B cell (primary cell): ENCODE data around the gene CTAGE8. TPM values are rescaled to one million over a fixed set of nuclear protein-coding genes. Genes with fewer than 3 reads are reported as not detected.
"Not testable (repeated sequence)": the region's sequence is repeated elsewhere in the genome, so short reads cannot be mapped to it uniquely, and the experiment has no call there.

ENCODE experiments used
- ATAC-seq: fragments of 200-7000 bp; cut with Tn5 transposase; one replicate; pipeline ENCODE4 v1.10.0; 2021; ENCODE audit warnings: low read depth, mild to moderate bottlenecking, moderate number of reproducible peaks, moderate library complexity
- CTCF ChIA-PET: fragments of 350-600 bp; sonication (Branson Sonifier 250); formaldehyde crosslinking; loops from one replicate; lab custom pipeline; 2021; ENCODE audit warnings: antibody characterized with exemption, inconsistent platforms; lab: Charles Lee
- POLR2A ChIA-PET: fragments of 350-600 bp; sonication (Branson Sonifier 250); formaldehyde crosslinking; loops from one replicate; lab custom pipeline; 2021; ENCODE audit warnings: antibody characterized with exemption; lab: Charles Lee
- DNase-seq: peaks from one replicate; pipeline ENCODE4 v3.0.0; 2013
- H2AFZ ChIP-seq: 2 replicates; pipeline ENCODE4 v1.6.1; 2012; ENCODE audit warnings: mild to moderate bottlenecking, low read depth, low read length; ENCODE audit not compliant: insufficient read depth, poor library complexity, severe bottlenecking
- H3K27ac ChIP-seq, 2 donors: 1 replicate in 1 of 2; 2 replicates in 1 of 2; pipeline ENCODE4 v1.5.1; 2012 to 2013; ENCODE audit warnings: low read length in 2 of 2, mild to moderate bottlenecking in 2 of 2, moderate library complexity in 1 of 2
- H3K27me3 ChIP-seq, 4 experiments: fragments of 200-600 bp in 1 of 4; sonication (generic) in 1 of 4; replicated peaks in 1 of 4; 1 replicate in 2 of 4; 2 replicates in 2 of 4; pipeline versions ENCODE4 v1.6.1 to v1.7.0; 2013 to 2016; ENCODE audit warnings: low read length in 3 of 4, mild to moderate bottlenecking in 2 of 4, mixed read lengths in 1 of 4, moderate library complexity in 1 of 4; ENCODE audit not compliant: insufficient read depth in 4 of 4, control insufficient read depth in 3 of 4; ENCODE audit errors: control extremely low read depth in 1 of 4
- H3K36me3 ChIP-seq, 2 experiments: replicated peaks in 1 of 2; 1 replicate in 1 of 2; 2 replicates in 1 of 2; pipeline versions ENCODE4 v1.6.1 to v1.7.1; 2013; ENCODE audit warnings: low read length in 1 of 2; ENCODE audit not compliant: insufficient read depth in 2 of 2, control insufficient read depth in 1 of 2; ENCODE audit errors: control extremely low read depth in 1 of 2, extremely low read depth in 1 of 2
- H3K4me1 ChIP-seq, 2 donors: fragments of 200-600 bp in 1 of 2; sonication (generic) in 1 of 2; 1 replicate in 1 of 2; 2 replicates in 1 of 2; pipeline versions ENCODE4 v1.5.1 to v1.6.1; 2013 to 2017; ENCODE audit warnings: low read length in 2 of 2; ENCODE audit not compliant: control insufficient read depth in 2 of 2, insufficient read depth in 2 of 2
- H3K4me2 ChIP-seq: replicated peaks from 2 replicates; pipeline ENCODE3; 2012; ENCODE audit warnings: mild to moderate bottlenecking, low read depth, low read length; ENCODE audit not compliant: poor library complexity, severe bottlenecking
- H3K4me3 ChIP-seq, 5 experiments: fragments of 200-600 bp in 1 of 5; sonication (generic) in 1 of 5; 1 replicate in 3 of 5; 2 replicates in 2 of 5; pipeline versions ENCODE4 v1.5.1 to v1.7.0; 2011 to 2016; ENCODE audit warnings: low read length in 4 of 5, mild to moderate bottlenecking in 4 of 5, low read depth in 2 of 5, control low read depth in 1 of 5, moderate library complexity in 1 of 5; ENCODE audit not compliant: insufficient read depth in 1 of 5; ENCODE audit errors: control extremely low read depth in 1 of 5, extremely low read depth in 1 of 5
- H3K79me2 ChIP-seq: fragments of 200-600 bp; sonication (generic); one replicate; pipeline ENCODE4 v1.6.0; 2016; ENCODE audit warnings: low read length; ENCODE audit not compliant: control insufficient read depth, insufficient read depth
- H3K9ac ChIP-seq: fragments of 200-600 bp; sonication (generic); 2 replicates; pipeline ENCODE4 v1.6.1; 2017; ENCODE audit warnings: mild to moderate bottlenecking, low read length, moderate library complexity
- H3K9me3 ChIP-seq, 3 donors: one replicate each; pipeline versions ENCODE4 v1.6.1 to v1.7.1; 2013; ENCODE audit warnings: low read length in 2 of 3; ENCODE audit not compliant: control insufficient read depth in 2 of 3, insufficient read depth in 1 of 3; ENCODE audit errors: control extremely low read depth in 1 of 3
- H4K20me1 ChIP-seq: 2 replicates; pipeline ENCODE4 v1.6.0; 2012; ENCODE audit warnings: mild to moderate bottlenecking, low read length; ENCODE audit not compliant: insufficient read depth, control insufficient read depth, poor library complexity, severe bottlenecking
- H3K27ac Mint-ChIP-seq: one replicate; pipeline ENCODE4 v1.8.0; 2021; ENCODE audit warnings: mixed read lengths
- H3K27me3 Mint-ChIP-seq: one replicate; pipeline ENCODE4 v1.8.0; 2021; ENCODE audit warnings: mixed read lengths
- H3K4me1 Mint-ChIP-seq: one replicate; pipeline ENCODE4 v1.8.0; 2021; ENCODE audit warnings: mixed read lengths
- H3K4me3 Mint-ChIP-seq: one replicate; pipeline ENCODE4 v1.8.0; 2021; ENCODE audit warnings: mixed read lengths
- H3K9me3 Mint-ChIP-seq: one replicate; pipeline ENCODE4 v1.8.0; 2022; ENCODE audit warnings: mixed read lengths; ENCODE audit not compliant: insufficient read depth
- WGBS: methylation state at CpG from one replicate; pipeline ENCODE4 v1.1.5; 2013; ENCODE audit warnings: missing lambda C conversion rate; ENCODE audit not compliant: insufficient coverage; 5-methylcytosine and 5-hydroxymethylcytosine counted together
- intact Hi-C: fragments of 100-400 bp; cut with micrococcal nuclease; formaldehyde crosslinking; loops from one replicate; pipeline ENCODE4 v1.10.0; 2022
- polyA plus RNA-seq: library from polyadenylated mRNA; depleted of rRNA; stranded (reverse); fragments of >200 nt; gene quantifications from 2 replicates; pipeline ENCODE4 v1.2.3, GENCODE V29; 2012
- total RNA-seq, 2 donors: library from RNA; stranded (reverse); fragments of 120-200 nt in 1 of 2; gene quantifications; 1 replicate in 1 of 2; 2 replicates in 1 of 2; pipeline versions ENCODE4 v1.2.3 to v1.2.4, GENCODE V29; 2013 to 2022

CTAGE8 gene
- total and polyA plus RNA-seq, 2 donors (not counting 1 experiment from before 2014, with no cell fraction given), result 0.91 to 1.3 TPM

- H3K9me3 ChIP-seq, H3K27ac ChIP-seq, H3K27me3 ChIP-seq, H3K4me3 ChIP-seq, ATAC-seq, H2AFZ ChIP-seq, CTCF ChIA-PET, H3K4me2 ChIP-seq, H3K4me1 Mint-ChIP-seq, H3K27me3 Mint-ChIP-seq, H3K36me3 ChIP-seq, intact Hi-C loops, H3K27ac Mint-ChIP-seq, H4K20me1 ChIP-seq, H3K4me3 Mint-ChIP-seq, H3K9me3 Mint-ChIP-seq, DNase-seq, H3K4me1 ChIP-seq, POLR2A ChIA-PET, H3K9ac ChIP-seq, H3K79me2 ChIP-seq: not testable (repeated sequence)
- no CpG with 5 or more reads among the region's 3 CpGs for WGBS
Observed at GRCh38 chr7:144287171-144287784, 18.2 kb upstream of the CTAGE8 start.

- H3K27me3 ChIP-seq, H3K27ac Mint-ChIP-seq, H3K79me2 ChIP-seq, H3K27me3 Mint-ChIP-seq, H3K4me1 ChIP-seq, H3K9me3 ChIP-seq, H3K4me2 ChIP-seq, DNase-seq, H3K9ac ChIP-seq, ATAC-seq, POLR2A ChIA-PET, H4K20me1 ChIP-seq, H3K9me3 Mint-ChIP-seq, H3K36me3 ChIP-seq, CTCF ChIA-PET, H3K4me1 Mint-ChIP-seq, H3K4me3 ChIP-seq, H2AFZ ChIP-seq, intact Hi-C loops, H3K27ac ChIP-seq, H3K4me3 Mint-ChIP-seq: not testable (repeated sequence)
- no CpG with 5 or more reads among the region's 6 CpGs for WGBS
Observed at GRCh38 chr7:144283716-144284115, 14.6 kb upstream of the CTAGE8 start.

- H3K4me1 Mint-ChIP-seq, result not testable (repeated sequence)
Observed at GRCh38 chr7:144282490-144282889, 13.4 kb upstream of the CTAGE8 start.

DNA sequence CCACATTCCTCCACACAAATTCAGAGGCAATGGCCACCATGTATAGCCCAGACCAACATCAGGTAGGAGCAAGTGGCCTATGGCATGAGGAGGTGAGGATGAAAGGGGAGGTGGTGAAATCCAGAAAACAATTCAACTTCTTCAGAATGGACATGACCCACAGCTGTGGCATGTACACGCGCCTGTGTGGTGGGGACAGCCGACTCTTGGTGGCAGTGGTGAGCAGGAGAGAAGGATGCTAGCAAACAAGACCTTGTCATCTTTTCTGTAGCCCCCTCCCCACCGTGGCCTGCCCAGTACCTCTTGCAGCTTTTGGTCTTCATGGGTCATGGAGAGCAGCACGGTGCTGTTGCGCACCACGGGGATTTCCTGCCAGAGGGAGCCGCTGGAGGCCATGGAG, 12.9 kb upstream of the CTAGE8 start:
- H3K4me1 Mint-ChIP-seq, intact Hi-C loops, H4K20me1 ChIP-seq, H2AFZ ChIP-seq, POLR2A ChIA-PET, H3K4me1 ChIP-seq, H3K9ac ChIP-seq, ATAC-seq, H3K4me3 Mint-ChIP-seq, H3K27me3 ChIP-seq, H3K4me3 ChIP-seq, H3K36me3 ChIP-seq, DNase-seq, CTCF ChIA-PET, H3K27ac ChIP-seq, H3K4me2 ChIP-seq, H3K27ac Mint-ChIP-seq, H3K9me3 Mint-ChIP-seq, H3K9me3 ChIP-seq, H3K27me3 Mint-ChIP-seq, H3K79me2 ChIP-seq: not testable (repeated sequence)
- WGBS, result no CpG with 5 or more reads among the region's 8 CpGs

More at GRCh38 chr7:144282490-144282889, 13.4 kb upstream of the CTAGE8 start:
- H3K27ac ChIP-seq, H4K20me1 ChIP-seq, H3K27me3 Mint-ChIP-seq, H3K4me3 Mint-ChIP-seq, DNase-seq, H3K9me3 ChIP-seq, H3K27ac Mint-ChIP-seq, H3K4me1 ChIP-seq, POLR2A ChIA-PET, H3K9me3 Mint-ChIP-seq, H3K9ac ChIP-seq, H3K4me2 ChIP-seq, intact Hi-C loops, CTCF ChIA-PET, H2AFZ ChIP-seq, H3K4me3 ChIP-seq, ATAC-seq, H3K79me2 ChIP-seq, H3K36me3 ChIP-seq, H3K27me3 ChIP-seq: not testable (repeated sequence)
- 100% methylated on average over 1 of the region's 4 CpGs for WGBS
